GM23338 (cell line): Measurements from ENCODE around the gene DNAH10. TPM values are rescaled to one million over a fixed set of nuclear protein-coding genes. Genes with fewer than 3 reads are reported as not detected.

Source experiments
- ATAC-seq: fragments of 200-7000 bp; cut with Tn5 transposase; 3 replicates; pipeline ENCODE4 v1.9.1; 2020
- DNase-seq: peaks from one replicate; pipeline ENCODE4 v3.0.0-alpha.2; 2015; ENCODE audit warnings: low spot score
- H2AFZ ChIP-seq: fragments of 200-600 bp; sonication (generic); 2 replicates; pipeline ENCODE4 v1.8.0; 2016; ENCODE audit warnings: antibody characterized with exemption, mild to moderate bottlenecking, moderate library complexity
- H3F3A ChIP-seq: fragments of 200-600 bp; sonication (generic); replicated peaks from 2 replicates; pipeline ENCODE4 v1.8.0; 2017; ENCODE audit warnings: antibody characterized with exemption, mixed run types, low read depth
- H3K27ac ChIP-seq: fragments of 200-600 bp; sonication (generic); 2 replicates; pipeline ENCODE4 v1.6.1; 2016; ENCODE audit warnings: low read depth
- H3K27me3 ChIP-seq: fragments of 200-600 bp; sonication (generic); 2 replicates; pipeline ENCODE4 v1.8.0; 2016; ENCODE audit warnings: mild to moderate bottlenecking, mixed run types, moderate library complexity; ENCODE audit not compliant: insufficient read depth
- H3K36me3 ChIP-seq: fragments of 200-600 bp; sonication (generic); 2 replicates; pipeline ENCODE4 v1.8.0; 2016; ENCODE audit warnings: mild to moderate bottlenecking; ENCODE audit not compliant: insufficient read depth
- H3K4me1 ChIP-seq: fragments of 200-600 bp; sonication (generic); 2 replicates; pipeline ENCODE4 v1.8.0; 2016; ENCODE audit warnings: mild to moderate bottlenecking, moderate library complexity; ENCODE audit not compliant: insufficient read depth
- H3K4me2 ChIP-seq: fragments of 200-600 bp; sonication (generic); 2 replicates; pipeline ENCODE4 v1.7.1; 2017; ENCODE audit warnings: mixed run types
- H3K4me3 ChIP-seq: fragments of 200-600 bp; sonication (generic); 2 replicates; pipeline ENCODE4 v1.6.1; 2016; ENCODE audit warnings: mixed run types
- H3K79me2 ChIP-seq: fragments of 200-600 bp; sonication (generic); replicated peaks from 2 replicates; pipeline ENCODE4 v1.8.0; 2017; ENCODE audit warnings: mild to moderate bottlenecking; ENCODE audit not compliant: insufficient read depth
- H3K9me2 ChIP-seq: fragments of 200-600 bp; sonication (generic); 2 replicates; pipeline ENCODE4 v1.8.0; 2017; ENCODE audit not compliant: insufficient read depth
- H4K20me1 ChIP-seq: fragments of 200-600 bp; sonication (generic); replicated peaks from 2 replicates; pipeline ENCODE4 v1.8.0; 2017; ENCODE audit warnings: mild to moderate bottlenecking; ENCODE audit not compliant: insufficient read depth
- H3K27ac Mint-ChIP-seq: 2 replicates; pipeline ENCODE4 v1.8.0; 2020; ENCODE audit warnings: inconsistent platforms, mild to moderate bottlenecking, moderate library complexity, mixed read lengths
- H3K27me3 Mint-ChIP-seq: 3 replicates; pipeline ENCODE4 v1.8.0; 2022; ENCODE audit warnings: low read depth, mild to moderate bottlenecking, moderate library complexity, mixed read lengths, inconsistent platforms; ENCODE audit not compliant: insufficient read depth, poor library complexity
- H3K36me3 Mint-ChIP-seq: 3 replicates; pipeline ENCODE4 v1.8.0; 2021; ENCODE audit warnings: low read depth, mild to moderate bottlenecking, inconsistent platforms, moderate library complexity, mixed read lengths
- H3K4me1 Mint-ChIP-seq: 3 replicates; pipeline ENCODE4 v1.8.0; 2020; ENCODE audit warnings: mild to moderate bottlenecking, inconsistent platforms, mixed read lengths
- H3K4me3 Mint-ChIP-seq: 3 replicates; pipeline ENCODE4 v1.8.0; 2021; ENCODE audit warnings: moderate library complexity, mild to moderate bottlenecking, inconsistent platforms, mixed read lengths
- H3K9me3 Mint-ChIP-seq: 3 replicates; pipeline ENCODE4 v1.8.0; 2020; ENCODE audit warnings: moderate library complexity, mild to moderate bottlenecking, inconsistent platforms, mixed read lengths
- CREB1 ChIP-seq: fragments of 250-450 bp; sonication (Bioruptor Pico); IDR thresholded peaks from 2 replicates; pipeline ENCODE4 v1.5.0; 2020; ENCODE audit warnings: low read depth, mild to moderate bottlenecking, moderate library complexity
- EZH2 ChIP-seq: fragments of 200-600 bp; sonication (generic); IDR thresholded peaks from one replicate; pipeline ENCODE4 v1.8.0; 2017; ENCODE audit warnings: antibody characterized with exemption, mild to moderate bottlenecking, low read depth; ENCODE audit not compliant: unreplicated experiment
- EZH2phosphoT487 ChIP-seq: fragments of 200-600 bp; sonication (generic); IDR thresholded peaks from one replicate; pipeline ENCODE4 v1.8.1; 2018; ENCODE audit warnings: antibody characterized with exemption; ENCODE audit not compliant: unreplicated experiment
- NANOG ChIP-seq: IDR thresholded peaks from 2 replicates; pipeline ENCODE4 v1.6.1; 2016; ENCODE audit warnings: antibody characterized with exemption, borderline replicate concordance
- STAT1 ChIP-seq: IDR thresholded peaks from one replicate; pipeline ENCODE4 v1.6.1; 2016; ENCODE audit warnings: antibody characterized with exemption; ENCODE audit not compliant: unreplicated experiment
- ZNF114 ChIP-seq: fragments of 250-450 bp; sonication (Bioruptor Pico); IDR thresholded peaks from 2 replicates; pipeline ENCODE4 v1.5.0; 2020; ENCODE audit warnings: mild to moderate bottlenecking, moderate library complexity
- ZNF331 ChIP-seq: fragments of 250-450 bp; sonication (Bioruptor Pico); IDR thresholded peaks from 2 replicates; pipeline ENCODE4 v1.5.0; 2020; ENCODE audit warnings: low read depth, mild to moderate bottlenecking, moderate library complexity
- polyA plus RNA-seq: library from polyadenylated mRNA; unstranded; fragments of >200 nt; fragmentation: Nextera tagmentation; extraction: Ambion mirVana; gene quantifications from 2 replicates; pipeline ENCODE4 v1.2.1, GENCODE V29; 2016
- total RNA-seq: library from RNA; depleted of rRNA; stranded (reverse); fragments of >200 nt; shearing (Covaris generic); gene quantifications from 2 replicates; pipeline ENCODE4 v1.2.3, GENCODE V29; 2014
- TF ChIP-seq, protein P1 (sequence below): fragments of 250-450 bp; sonication (Bioruptor Pico); IDR thresholded peaks from 2 replicates; pipeline ENCODE4 v1.5.0; 2020; ENCODE audit warnings: mild to moderate bottlenecking, moderate library complexity
- TF ChIP-seq, protein P2 (sequence below): IDR thresholded peaks from 2 replicates; pipeline ENCODE4 v1.6.1; 2016; ENCODE audit warnings: antibody characterized with exemption
- TF ChIP-seq, protein P3 (sequence below), 2 experiments: fragments of 200-600 bp in 1 of 2; sonication (generic) in 1 of 2; conservative IDR thresholded peaks; 2 replicates each; pipeline versions ENCODE4 v1.5.1 to v1.6.1; 2016 to 2017; ENCODE audit warnings: antibody characterized with exemption in 2 of 2, low read depth in 2 of 2, mild to moderate bottlenecking in 2 of 2, moderate library complexity in 1 of 2
- TF ChIP-seq, protein P4 (sequence below): IDR thresholded peaks from one replicate; pipeline ENCODE4 v1.6.1; 2018; ENCODE audit warnings: antibody characterized with exemption; ENCODE audit not compliant: unreplicated experiment

The DNAH10 gene
- total and polyA plus RNA-seq, 2 experiments from 2014 or later: 0.03 TPM

DNA sequence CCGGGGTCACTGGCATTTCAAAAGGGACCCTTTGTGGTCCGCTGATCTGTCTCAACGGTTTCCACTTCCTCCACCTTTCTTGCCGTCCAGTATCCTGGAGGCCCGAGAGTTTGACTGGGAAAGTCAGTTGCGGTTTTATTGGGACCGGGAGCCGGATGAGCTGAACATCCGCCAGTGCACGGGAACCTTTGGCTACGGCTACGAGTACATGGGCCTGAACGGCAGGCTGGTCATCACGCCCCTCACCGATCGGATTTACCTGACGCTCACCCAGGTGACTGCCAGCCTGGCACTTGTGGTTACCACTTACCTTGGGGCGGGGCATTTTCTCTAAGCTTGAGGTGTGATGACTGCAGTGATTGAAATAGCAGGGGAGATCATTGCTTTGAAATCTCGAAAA, 83.8 kb downstream of the DNAH10 start (continued):
- TF ChIP-seq, protein P1, sequence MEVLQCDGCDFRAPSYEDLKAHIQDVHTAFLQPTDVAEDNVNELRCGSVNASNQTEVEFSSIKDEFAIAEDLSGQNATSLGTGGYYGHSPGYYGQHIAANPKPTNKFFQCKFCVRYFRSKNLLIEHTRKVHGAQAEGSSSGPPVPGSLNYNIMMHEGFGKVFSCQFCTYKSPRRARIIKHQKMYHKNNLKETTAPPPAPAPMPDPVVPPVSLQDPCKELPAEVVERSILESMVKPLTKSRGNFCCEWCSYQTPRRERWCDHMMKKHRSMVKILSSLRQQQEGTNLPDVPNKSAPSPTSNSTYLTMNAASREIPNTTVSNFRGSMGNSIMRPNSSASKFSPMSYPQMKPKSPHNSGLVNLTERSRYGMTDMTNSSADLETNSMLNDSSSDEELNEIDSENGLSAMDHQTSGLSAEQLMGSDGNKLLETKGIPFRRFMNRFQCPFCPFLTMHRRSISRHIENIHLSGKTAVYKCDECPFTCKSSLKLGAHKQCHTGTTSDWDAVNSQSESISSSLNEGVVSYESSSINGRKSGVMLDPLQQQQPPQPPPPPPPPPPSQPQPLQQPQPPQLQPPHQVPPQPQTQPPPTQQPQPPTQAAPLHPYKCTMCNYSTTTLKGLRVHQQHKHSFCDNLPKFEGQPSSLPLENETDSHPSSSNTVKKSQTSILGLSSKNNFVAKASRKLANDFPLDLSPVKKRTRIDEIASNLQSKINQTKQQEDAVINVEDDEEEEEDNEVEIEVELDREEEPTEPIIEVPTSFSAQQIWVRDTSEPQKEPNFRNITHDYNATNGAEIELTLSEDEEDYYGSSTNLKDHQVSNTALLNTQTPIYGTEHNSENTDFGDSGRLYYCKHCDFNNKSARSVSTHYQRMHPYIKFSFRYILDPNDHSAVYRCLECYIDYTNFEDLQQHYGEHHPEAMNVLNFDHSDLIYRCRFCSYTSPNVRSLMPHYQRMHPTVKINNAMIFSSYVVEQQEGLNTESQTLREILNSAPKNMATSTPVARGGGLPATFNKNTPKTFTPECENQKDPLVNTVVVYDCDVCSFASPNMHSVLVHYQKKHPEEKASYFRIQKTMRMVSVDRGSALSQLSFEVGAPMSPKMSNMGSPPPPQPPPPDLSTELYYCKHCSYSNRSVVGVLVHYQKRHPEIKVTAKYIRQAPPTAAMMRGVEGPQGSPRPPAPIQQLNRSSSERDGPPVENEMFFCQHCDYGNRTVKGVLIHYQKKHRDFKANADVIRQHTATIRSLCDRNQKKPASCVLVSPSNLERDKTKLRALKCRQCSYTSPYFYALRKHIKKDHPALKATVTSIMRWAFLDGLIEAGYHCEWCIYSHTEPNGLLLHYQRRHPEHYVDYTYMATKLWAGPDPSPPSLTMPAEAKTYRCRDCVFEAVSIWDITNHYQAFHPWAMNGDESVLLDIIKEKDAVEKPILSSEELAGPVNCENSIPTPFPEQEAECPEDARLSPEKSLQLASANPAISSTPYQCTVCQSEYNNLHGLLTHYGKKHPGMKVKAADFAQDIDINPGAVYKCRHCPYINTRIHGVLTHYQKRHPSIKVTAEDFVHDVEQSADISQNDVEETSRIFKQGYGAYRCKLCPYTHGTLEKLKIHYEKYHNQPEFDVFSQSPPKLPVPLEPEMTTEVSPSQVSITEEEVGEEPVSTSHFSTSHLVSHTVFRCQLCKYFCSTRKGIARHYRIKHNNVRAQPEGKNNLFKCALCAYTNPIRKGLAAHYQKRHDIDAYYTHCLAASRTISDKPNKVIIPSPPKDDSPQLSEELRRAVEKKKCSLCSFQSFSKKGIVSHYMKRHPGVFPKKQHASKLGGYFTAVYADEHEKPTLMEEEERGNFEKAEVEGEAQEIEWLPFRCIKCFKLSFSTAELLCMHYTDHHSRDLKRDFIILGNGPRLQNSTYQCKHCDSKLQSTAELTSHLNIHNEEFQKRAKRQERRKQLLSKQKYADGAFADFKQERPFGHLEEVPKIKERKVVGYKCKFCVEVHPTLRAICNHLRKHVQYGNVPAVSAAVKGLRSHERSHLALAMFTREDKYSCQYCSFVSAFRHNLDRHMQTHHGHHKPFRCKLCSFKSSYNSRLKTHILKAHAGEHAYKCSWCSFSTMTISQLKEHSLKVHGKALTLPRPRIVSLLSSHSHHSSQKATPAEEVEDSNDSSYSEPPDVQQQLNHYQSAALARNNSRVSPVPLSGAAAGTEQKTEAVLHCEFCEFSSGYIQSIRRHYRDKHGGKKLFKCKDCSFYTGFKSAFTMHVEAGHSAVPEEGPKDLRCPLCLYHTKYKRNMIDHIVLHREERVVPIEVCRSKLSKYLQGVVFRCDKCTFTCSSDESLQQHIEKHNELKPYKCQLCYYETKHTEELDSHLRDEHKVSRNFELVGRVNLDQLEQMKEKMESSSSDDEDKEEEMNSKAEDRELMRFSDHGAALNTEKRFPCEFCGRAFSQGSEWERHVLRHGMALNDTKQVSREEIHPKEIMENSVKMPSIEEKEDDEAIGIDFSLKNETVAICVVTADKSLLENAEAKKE: no peak
- TF ChIP-seq, protein P2, sequence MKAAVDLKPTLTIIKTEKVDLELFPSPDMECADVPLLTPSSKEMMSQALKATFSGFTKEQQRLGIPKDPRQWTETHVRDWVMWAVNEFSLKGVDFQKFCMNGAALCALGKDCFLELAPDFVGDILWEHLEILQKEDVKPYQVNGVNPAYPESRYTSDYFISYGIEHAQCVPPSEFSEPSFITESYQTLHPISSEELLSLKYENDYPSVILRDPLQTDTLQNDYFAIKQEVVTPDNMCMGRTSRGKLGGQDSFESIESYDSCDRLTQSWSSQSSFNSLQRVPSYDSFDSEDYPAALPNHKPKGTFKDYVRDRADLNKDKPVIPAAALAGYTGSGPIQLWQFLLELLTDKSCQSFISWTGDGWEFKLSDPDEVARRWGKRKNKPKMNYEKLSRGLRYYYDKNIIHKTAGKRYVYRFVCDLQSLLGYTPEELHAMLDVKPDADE: no peak
- TF ChIP-seq CREB1 (no peak), ZNF114 (CRISPR knock-in tag) (no peak), STAT1 (no peak)

DNA sequence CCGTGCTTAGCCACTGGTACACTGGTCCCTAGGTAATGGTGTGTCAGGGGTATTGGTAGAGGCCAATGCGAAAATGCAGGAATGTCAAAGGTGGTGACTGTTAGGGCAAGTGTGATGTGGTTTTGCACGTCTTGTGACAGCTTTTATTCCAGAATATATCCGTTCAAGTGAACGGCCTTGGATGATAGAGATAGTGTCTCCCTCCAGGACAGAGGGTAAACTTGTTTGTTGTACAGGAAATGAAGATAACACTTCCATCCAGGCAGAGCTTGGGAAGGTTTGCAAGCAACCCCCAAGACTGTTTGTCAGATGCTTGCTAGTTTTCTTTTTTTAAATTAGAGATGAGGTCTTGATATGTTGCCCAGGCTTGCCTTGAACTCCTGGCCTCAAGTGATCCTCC, 84.2 kb downstream of the DNAH10 start:
- Histone ChIP-seq H3K36me3 (no peaks in the 10 kb centered on the region), H4K20me1 (no peaks in the 10 kb centered on the region), H3F3A (no peaks in the 10 kb centered on the region), H3K27me3 (no peaks in the 10 kb centered on the region), H3K4me2 (no peak overlapping the region), H2AFZ (no peak overlapping the region), H3K79me2 (no peaks in the 10 kb centered on the region), H3K4me1 (no peaks in the 10 kb centered on the region), H3K27ac (no peak overlapping the region), H3K4me3 (no peak overlapping the region), H3K9me2 (no peaks in the 10 kb centered on the region)
- H3K4me3 Mint-ChIP-seq: no peak overlapping the region
- peaks cover 3% of the 10 kb centered on the region; the same call in 1 of the 3 replicates for H3K4me1 Mint-ChIP-seq
- no peaks in the 10 kb centered on the region for H3K36me3 Mint-ChIP-seq
- no peaks in the 10 kb centered on the region; the same call in 2 of the 3 replicates for H3K9me3 Mint-ChIP-seq
- peaks cover 10% of the 10 kb centered on the region for H3K27me3 Mint-ChIP-seq
- ATAC-seq (no peak), DNase-seq (no peak)
- no peak overlapping the region for H3K27ac Mint-ChIP-seq
- TF ChIP-seq EZH2 (no peak), ZNF114 (CRISPR knock-in tag) (no peak), ZNF331 (CRISPR knock-in tag) (no peak), CREB1 (no peak), EZH2phosphoT487 (no peak), STAT1 (no peak), NANOG (no peak)
- TF ChIP-seq, protein P2: no peak
- TF ChIP-seq, protein P3, sequence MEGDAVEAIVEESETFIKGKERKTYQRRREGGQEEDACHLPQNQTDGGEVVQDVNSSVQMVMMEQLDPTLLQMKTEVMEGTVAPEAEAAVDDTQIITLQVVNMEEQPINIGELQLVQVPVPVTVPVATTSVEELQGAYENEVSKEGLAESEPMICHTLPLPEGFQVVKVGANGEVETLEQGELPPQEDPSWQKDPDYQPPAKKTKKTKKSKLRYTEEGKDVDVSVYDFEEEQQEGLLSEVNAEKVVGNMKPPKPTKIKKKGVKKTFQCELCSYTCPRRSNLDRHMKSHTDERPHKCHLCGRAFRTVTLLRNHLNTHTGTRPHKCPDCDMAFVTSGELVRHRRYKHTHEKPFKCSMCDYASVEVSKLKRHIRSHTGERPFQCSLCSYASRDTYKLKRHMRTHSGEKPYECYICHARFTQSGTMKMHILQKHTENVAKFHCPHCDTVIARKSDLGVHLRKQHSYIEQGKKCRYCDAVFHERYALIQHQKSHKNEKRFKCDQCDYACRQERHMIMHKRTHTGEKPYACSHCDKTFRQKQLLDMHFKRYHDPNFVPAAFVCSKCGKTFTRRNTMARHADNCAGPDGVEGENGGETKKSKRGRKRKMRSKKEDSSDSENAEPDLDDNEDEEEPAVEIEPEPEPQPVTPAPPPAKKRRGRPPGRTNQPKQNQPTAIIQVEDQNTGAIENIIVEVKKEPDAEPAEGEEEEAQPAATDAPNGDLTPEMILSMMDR (conservative IDR thresholded peaks at IDR 0.05; ENCODE audit: low read depth in 2 of 2): no peak
- TF ChIP-seq, protein P4, sequence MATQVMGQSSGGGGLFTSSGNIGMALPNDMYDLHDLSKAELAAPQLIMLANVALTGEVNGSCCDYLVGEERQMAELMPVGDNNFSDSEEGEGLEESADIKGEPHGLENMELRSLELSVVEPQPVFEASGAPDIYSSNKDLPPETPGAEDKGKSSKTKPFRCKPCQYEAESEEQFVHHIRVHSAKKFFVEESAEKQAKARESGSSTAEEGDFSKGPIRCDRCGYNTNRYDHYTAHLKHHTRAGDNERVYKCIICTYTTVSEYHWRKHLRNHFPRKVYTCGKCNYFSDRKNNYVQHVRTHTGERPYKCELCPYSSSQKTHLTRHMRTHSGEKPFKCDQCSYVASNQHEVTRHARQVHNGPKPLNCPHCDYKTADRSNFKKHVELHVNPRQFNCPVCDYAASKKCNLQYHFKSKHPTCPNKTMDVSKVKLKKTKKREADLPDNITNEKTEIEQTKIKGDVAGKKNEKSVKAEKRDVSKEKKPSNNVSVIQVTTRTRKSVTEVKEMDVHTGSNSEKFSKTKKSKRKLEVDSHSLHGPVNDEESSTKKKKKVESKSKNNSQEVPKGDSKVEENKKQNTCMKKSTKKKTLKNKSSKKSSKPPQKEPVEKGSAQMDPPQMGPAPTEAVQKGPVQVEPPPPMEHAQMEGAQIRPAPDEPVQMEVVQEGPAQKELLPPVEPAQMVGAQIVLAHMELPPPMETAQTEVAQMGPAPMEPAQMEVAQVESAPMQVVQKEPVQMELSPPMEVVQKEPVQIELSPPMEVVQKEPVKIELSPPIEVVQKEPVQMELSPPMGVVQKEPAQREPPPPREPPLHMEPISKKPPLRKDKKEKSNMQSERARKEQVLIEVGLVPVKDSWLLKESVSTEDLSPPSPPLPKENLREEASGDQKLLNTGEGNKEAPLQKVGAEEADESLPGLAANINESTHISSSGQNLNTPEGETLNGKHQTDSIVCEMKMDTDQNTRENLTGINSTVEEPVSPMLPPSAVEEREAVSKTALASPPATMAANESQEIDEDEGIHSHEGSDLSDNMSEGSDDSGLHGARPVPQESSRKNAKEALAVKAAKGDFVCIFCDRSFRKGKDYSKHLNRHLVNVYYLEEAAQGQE: no peak
